ENCODE measurements around the gene PSMB10.
"Not testable (repeated sequence)": the region's sequence is repeated elsewhere in the genome, so short reads cannot be mapped to it uniquely, and the experiment has no call there.

The PSMB10 gene

DNA sequence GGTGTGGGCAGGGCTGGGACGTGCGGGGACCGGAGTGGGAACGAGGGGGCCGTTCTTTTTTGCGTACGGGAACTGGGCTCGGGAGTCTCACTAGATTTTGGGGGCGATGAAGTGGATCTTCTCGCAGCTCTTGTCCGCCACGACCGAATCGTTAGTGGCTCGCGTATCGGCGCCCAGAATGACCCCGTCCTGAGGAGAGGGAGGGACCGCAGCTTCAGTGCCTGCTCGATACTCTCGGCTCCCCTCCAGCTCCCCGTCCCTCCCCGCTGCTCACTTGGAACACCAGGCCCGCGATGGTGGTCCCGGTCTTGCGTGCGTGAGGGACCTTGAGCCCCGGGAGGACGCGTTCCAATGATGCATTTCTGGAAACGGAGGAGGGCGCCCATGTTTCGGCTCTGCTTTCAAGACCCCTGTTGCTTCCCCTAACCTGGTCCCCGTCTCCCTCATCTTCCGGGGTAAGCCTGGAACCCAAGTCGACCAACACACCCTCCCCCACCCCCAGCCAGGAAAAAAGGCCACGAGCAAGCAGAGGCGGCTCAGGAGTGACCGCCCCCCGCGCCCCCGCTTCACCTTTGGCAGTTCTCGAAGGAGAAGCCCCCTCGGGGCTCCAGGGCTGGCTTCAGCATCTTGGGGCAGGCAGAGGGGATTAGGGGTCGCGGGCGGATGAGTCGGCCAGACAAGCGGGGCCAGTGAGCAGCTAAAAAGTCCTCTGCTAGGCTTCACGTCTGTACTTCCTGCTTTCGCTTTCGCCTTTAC is at the start of gene PSMB10:
TSS of gene PSMB10 (minus strand) at position 727 of the 756 bp plus-strand sequence. CDS start at position 626, 101 bp downstream.
- DNase-seq (ENCODE audit: low read depth), result peak; percentile 37

DNA sequence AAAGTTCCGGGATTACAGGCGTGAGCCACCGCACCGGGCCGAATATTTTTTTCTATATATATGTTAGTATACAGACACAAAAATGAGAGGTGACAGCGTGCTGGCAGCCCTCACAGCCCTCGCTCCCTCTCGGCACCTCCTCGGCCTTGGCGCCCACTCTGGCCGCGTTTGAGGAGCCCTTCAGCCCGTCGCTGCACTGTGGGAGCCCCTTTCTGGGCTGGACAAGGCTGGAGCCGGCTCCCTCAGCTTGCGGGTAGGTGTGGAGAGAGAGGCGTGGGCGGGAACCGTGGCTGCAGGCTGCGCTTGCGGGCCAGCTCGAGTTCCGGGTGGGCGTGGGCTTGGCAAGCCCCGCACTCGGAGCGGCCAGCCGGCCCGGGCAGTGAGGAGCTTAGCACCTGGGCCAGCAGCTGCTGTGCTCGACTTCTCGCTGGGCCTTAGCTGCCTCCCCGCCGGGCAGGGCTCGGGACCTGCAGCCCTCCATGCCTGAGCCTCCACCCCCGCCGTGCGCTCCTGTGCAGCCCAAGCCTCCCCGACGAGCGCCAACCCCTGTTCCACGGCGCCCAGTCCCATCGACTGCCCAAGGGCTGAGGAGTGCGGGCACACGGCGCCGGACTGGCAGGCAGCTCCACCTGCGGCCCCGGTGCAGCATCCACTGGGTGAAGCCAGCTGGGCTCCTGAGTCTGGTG is 45.5 kb upstream of the PSMB10 start:
- DNase-seq (ENCODE audit: low read depth), result no peak

DNA sequence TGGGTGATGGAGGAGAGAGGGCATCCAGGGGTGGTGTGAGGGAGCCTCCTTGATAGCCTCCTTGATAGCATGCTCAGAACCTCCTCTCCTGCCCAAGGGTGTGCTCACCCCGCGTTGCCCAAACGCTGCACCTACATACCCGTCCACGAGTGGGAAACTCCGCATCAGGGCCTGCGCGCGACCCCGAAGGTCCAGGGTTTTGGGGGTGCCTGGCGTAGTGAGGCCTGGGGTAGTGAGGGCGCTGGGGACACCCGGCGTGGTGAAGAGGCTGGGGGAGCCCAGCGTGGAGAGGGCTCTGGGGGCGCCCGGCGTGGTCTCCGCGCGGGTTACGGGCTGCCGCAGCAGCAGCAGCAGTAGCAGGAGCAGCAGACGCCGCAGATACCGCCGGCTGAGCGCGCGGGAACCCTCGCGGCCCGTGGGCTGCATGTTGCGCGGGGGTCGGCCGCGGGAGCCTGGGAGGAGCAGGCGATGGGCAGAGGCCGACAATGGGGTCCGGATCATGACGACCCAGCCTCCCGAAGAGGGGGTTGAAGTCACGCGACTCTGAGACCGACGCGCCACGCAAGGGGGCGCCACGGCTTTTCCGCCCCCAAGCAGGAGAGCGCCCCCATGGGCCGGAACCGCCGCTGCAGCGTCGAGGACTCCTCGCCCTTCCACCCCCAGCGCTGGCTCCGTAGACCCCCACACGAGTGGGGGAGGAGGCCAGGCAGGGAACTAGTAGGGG is 43.5 kb upstream of the PSMB10 start, which contains the start of gene DPEP3:
TSS of gene DPEP3 (minus strand) at position 545 of the 724 bp plus-strand sequence. CDS start at position 426, 119 bp downstream.
- no peak for DNase-seq (ENCODE audit: low read depth)

DNA sequence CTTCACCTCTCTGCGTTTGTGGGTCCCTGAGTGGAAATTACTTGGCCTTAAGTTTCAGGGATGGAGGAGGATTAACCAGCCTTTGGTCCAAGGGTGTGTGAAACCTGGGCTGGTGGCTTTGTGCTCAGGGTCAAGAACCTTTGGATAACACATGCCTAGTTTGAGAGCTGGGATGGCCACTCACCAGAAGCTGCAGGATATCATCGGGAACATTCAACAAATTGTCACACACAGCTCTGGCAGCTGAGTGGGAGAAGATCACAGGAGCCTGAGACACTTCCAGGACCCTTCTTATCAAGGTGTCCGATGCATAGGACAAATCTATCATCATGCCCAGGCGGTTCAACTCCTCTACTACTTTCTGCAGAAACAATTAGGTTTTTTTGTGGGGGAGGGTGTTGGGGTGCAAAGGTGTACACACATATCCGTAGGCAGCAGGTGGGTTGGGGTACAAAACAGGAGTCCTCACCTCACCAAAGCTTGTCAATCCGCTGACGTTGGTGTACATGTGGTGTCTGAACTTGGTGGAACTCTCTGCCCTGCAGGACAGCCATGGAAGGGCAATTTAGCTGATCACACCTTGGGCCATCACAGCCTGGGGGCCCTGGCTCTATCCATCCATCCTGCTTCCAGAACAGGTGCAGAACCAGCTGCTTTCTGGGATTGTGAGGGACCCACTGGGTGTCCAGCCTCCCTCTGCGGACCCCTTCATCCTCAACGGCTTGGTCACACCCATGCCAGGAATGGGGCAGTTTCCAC is 41.0 kb upstream of the PSMB10 start:
- DNase-seq (ENCODE audit: low read depth), result no peak

DNA sequence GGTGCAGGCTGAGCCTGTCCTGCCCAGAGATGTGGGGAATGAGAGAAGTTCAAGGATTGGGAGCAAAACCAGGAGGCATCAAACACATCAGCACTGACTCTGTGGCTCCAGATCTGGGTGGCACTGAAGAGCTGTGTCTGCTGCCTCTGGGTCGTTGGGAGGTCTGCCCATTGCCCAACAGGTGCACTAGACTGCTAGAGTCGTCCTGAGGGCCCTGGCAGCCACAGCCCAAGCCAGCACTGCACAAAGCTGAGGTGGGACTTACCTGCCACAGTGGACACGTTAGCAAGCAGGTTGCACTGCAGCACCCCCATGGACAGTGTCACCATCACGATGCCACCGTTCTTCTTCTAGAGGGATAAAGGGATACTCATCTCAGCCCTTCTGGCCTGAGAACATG is 40.4 kb upstream of the PSMB10 start:
- DNase-seq (ENCODE audit: low read depth), result no peak

DNA sequence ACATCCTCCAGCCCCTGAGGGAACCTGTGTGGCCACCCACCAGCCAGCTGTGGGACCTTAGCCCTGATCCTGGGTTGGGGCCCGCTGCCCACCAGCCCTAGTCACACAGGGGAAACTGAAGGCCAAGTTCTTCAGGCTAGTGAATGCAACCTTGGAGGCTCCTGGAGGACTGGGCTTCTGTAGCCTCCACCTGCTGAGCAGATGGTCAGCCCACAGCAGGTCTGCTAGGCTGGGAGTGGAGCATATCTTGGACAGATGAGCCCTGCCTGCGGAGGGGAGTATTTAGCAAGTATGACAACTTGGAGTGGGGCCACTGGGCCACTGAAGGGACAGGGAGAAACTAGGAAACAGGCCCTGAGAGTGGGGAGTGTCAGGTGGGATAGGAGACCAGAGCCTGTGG is 39.6 kb upstream of the PSMB10 start:
- DNase-seq (ENCODE audit: low read depth), result no peak

DNA sequence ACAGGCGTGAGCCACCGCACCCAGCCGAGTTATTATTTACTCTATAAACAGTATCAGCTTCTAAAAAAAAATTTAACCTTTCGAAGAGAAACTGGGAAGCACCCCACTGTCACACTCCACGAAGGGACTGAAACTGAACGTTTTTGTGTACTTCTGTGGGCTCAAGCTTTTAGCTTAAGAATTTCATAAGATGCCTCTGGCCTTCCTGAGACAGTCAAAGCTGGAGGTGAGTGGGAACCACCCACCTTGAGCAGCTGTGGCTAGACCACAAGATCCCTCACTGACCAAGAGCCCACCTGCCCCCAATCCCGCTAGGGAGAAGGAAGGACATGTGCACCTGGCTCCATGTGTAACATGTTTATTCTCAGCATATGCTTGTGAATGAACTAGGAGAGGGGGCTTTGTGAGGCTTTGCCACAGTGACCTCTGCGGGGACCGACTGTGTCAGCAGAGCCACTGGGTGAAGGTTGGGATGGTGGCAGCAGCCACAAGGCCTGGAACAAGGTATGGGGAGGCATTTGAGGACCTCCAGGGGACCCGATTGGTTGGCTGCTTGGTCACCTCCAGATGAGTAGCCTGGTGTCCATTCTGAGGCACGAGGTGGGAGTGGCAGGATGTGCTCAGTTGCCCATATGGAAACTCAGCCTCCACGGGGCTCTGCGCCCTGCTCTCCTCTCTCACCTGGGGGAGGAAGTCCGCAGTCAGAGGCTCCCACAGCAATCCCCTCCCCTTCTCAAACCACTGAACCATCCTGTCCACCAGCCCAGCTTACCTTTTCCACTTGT is 38.9 kb upstream of the PSMB10 start:
- no peak for DNase-seq (ENCODE audit: low read depth)

DNA sequence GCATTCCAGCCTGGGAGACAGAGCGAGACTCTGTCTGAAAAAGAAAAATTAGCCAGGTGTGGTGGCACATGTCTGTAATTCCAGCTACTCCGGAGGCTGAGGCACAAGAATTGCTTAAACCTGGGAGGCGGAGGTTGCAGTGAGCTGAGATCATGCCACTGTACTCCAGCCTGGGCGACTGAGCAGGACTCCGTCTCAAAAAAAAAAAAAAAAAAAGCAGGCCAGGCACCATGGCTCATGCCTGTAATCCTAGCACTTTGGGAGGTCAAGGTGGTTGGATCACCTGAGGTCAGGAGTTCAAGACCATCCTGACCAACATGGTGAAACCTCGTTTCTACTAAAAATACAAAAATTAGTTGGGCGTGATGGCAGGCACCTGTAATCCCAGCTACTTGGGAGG is 35.6 kb upstream of the PSMB10 start:
- DNase-seq (ENCODE audit: low read depth), result not testable (repeated sequence)

DNA sequence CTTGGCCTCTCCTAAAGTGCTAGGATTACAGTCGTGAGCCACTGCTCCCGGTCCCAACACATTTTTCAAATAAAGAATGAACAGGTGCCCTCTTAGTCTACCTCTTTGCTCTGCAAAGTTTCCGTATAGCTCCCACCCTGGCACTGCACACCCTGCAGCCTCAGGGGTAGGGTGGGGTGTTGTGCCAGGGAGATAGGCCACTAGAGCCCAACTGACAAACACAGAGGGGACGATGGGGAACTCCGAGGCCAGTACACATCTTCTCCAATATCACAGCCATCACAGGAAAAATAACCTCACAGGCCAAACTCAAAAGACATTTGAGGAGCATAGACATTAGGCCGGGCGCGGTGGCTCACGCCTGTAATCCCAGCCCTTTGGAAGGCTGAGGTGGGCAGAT is 34.5 kb upstream of the PSMB10 start:
- DNase-seq (ENCODE audit: low read depth), result no peak

DNA sequence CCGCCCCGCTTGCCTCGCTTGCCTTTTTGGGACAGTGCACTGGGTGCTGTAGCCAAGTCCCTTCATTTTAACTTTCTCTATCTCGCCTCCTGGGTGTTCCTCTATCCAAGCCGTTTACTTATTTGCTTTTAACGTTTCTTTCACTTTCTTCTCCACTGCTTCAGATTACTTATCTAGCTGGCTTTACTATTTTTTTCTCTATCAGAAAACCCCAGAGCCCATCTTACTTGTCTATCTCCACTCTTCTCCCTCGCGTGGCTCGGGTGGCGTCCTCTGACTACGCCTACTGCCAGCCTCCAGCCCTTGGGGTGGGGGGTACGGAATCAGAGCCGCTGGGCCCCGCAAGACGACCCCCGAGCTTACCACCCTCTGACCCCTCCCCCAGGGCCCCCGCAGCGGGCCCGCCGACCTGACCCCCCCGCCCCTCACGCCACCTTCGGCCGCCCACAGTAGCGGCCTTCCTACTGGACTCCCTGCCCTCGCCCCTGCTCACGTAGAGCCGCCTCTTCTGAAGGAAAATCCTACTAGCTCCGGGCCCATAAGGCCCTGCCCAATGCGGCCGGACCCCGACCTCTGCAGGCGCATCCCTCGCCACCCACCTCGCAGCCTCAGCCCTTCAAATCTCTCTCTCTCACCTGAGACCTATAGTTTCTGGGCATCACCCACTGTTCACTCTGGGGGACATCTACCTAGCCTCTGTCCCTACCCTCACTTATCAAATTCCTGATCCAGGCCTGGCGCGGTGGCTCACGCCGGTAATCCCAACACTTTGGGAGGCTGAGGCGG is 32.8 kb upstream of the PSMB10 start:
- DNase-seq (ENCODE audit: low read depth), result no peak

DNA sequence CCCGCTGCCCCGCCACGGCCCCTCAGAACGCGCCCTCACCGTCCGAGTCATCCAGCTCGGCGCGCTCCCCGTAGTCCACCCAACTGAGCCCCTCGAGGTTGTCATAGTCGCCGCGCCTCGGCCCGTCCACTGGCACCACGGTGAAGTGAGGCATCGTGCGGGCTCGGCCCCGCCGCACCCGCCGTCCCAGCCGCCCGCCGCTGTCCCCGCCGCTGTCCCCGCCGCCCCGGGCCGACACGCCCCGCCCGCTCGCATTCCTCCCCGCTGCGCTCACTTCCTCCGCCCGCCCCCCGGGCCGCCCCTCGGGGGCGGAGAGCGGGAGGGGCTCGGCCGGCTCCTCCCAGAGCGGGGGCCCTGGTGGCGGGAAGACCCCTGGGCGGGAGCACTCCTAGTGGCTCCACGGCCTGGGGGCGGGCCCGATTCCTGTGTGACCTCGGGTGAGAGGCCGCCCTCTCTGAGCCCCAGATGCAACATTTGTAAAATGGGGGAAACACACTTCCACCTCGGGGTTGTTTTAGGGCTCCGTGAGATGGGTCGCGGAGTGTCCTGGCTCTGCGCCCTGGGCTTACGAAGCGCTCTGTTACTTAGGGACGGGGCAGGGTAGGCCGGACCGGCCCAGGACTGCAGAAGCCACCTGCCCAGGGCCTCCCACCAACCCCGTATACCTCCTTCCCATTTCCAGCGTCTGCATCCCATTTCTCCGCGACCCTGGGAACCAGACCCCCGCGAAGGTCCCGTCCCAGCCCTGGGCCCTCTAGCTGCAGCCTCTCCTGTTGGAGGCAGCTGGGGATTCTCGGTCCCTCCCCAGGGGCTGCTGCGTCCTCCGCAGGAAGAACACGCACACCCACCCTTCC is 32.0 kb upstream of the PSMB10 start, which contains the start of gene SLC12A4:
TSS of gene SLC12A4 (minus strand) at position 238 of the 854 bp plus-strand sequence. CDS start at position 154, 84 bp downstream.
- peak; percentile 75 for DNase-seq (ENCODE audit: low read depth)

DNA sequence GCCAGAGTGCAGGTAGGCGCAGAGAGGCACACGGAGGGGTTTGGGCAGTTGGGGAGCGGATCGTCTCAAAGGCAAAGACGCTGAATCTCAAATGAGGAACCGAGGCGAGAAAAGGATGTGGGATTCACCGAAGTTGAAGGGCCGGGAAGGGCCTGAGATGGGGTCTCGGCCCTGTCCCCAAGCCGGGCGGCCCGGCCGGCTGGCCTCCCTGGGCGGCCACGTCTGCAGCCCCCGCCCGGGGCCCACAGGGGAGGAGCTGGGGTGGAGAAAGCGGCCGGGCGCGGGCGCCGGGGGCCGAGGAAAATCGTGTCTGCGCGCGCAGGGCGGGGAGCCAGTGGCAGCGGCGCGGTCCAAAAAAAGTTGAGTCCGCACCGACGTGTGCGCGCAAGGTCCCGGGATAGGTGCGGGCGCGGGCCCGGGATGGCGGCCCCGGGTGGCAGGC is 31.3 kb upstream of the PSMB10 start:
- DNase-seq (ENCODE audit: low read depth), result no peak

DNA sequence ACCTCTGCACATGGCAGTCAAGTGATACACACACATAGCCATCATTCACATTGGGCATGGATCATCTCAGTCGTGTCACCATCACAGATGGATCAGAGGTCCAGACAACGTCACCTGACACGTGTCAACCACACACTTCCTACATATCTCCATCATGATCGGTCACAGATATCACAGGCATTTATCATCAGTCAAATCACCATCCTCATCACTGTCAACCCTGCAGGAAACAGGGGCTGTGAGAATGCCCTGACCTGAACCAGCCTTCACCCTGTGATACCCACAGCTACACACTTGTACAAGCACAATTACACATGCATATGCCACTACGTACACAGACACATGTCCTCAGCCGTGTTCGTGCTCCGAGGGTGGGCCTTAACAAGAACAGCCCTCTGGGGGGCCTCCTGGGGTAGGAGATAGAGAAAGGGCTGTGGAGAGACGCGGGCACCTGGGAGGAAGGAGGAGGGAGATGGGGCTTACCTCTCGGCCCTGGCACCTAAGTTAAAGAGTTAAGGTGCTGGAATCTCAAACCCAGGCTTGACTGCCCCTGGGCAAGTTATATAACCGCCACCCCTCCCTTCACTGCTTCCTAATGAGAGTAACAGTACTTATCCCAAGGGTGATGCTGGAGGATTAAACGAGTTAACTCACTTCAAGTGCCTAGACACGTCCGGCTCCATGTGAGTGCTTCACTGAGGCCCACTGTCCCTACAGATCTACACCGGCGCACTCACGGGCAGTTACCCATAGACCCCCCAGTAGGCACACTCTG is 30.7 kb upstream of the PSMB10 start:
- DNase-seq (ENCODE audit: low read depth), result no peak

DNA sequence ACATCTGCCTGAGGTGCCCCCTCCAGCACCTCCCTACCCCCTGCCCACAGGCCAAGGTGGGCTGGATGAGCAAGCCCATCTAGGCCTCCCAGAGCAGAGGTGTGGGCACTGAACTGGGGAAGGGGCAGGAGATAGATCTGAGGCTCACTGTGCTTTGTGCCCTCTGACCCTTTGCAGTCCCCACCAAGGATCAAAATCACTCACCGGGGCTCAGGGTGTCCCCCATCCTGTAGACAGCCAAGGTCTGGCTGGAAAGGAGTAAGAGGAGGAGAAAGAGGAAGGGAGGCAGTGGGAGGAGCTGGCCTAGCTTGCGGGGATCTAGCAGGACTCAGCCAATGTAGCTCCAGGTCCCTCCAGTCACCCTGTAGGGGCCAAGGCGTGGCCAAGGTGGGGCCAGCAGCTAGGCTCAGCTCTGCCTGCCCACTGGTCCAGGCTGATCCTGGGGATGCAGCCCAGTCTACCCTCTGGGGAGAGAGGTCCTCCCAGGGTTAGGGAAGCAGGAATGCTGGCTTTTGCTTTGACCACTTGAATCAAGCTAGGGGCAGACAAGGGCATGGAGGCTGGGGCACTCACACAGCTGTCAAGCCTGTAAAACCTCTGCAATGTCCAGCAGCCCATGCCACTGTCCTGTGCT is 30.0 kb upstream of the PSMB10 start:
- no peak for DNase-seq (ENCODE audit: low read depth)

DNA sequence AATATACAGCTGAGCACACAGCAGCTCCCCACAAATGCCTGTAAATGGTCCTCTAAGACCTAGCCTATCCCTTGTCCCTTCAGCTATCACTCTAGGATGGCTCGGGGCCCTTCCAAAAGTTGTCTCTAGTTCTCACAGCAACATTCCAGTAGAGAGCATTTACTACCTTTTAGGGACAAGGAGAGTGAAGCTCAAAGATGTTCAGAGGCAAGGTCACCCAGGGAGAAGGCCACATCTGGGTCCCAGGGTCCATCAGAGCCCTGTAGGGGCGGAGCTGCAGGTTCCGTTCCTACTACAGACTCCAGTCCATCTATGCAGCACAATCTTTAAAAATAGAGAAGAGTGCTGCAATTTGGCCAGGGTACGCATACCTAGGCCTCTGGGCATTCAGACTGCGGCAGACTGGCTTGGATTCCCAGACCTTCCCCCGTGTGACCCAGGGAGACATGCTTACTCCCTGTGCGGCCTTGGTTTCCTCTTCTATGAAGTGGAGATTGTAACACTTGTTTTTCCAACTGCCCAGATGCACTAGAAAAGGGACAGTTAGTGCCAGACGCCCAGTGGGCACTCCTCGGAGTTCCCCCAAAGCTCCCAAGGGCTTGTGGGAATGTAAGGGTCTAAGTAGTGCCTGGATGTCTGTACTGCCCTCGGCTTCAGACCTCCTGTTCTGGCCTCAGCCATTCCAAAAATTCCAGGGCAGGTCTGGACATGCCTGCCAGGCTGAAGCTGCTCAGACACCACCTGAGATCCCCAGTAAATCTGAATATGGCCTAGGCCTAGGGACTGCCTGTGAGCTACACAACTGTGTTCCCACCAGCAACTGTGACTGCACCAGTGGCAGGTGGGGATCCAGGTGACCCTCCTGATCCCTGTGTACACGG is 29.3 kb upstream of the PSMB10 start:
- no peak for DNase-seq (ENCODE audit: low read depth)

DNA sequence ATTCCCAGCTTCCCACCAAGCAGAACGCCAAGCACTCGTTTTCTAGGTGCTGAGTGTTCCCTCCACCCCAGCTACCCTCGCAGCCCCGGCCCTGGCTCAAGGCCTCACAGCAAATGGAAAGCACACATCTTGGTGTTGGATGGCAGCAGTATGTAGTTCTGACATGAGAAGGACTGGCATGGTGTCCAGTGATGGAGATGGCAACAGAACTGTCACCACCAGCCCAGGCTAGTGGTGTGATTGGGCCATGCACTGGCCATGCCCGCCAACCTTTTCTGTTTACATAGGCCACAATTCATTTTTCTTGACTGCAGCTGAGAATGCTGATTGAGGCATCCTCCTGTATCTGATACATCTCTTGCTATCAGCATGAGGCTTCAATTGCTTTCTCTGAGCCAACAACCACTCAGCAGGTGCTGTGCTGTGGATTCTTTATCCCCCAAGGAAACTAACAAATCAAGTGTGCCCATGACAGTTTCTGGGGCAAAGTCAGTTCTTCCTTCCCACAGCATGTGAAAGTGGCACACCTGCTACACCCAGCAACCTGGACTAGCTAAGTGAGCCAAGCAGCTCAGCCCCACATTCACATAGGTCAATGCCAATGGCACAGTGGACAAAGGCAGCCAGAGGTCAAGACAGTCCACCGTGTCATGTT is 28.0 kb upstream of the PSMB10 start:
- no peak for DNase-seq (ENCODE audit: low read depth)

Measured in activated T-cell treated with anti-CD3 and anti-CD28 coated beads for 1 hour (primary cell).